Neural progenitor cell (in vitro differentiated cells): ENCODE data around the gene TGOLN2.

Experiments used
- CTCF ChIP-seq: fragments of 200-600 bp; sonication (generic); IDR thresholded peaks from 2 replicates; pipeline ENCODE4 v1.5.1; 2017; ENCODE audit warnings: antibody characterized with exemption, mild to moderate bottlenecking
- EZH2 ChIP-seq: fragments of 200-600 bp; sonication (generic); IDR thresholded peaks from 2 replicates; pipeline ENCODE4 v1.6.1; 2017; ENCODE audit warnings: antibody characterized with exemption, mild to moderate bottlenecking, moderate library complexity

- TF ChIP-seq CTCF (no peak), EZH2 (no peak)
Observed at GRCh38 chr2:85288244-85288725, 39.5 kb downstream of the TGOLN2 start.
